ENCODE measurements around the gene CEACAM7.
A peak's percentile ranks its signal among the peaks of the same experiment; 100 is the strongest.

Gene CEACAM7

GRCh38 chr19:41646589-41647204 lies 41.4 kb downstream of the CEACAM7 start:
- peak; percentile 23 for DNase-seq

GRCh38 chr19:41641879-41642485 lies 46.1 kb downstream of the CEACAM7 start:
- DNase-seq = peak; percentile 78

GRCh38 chr19:41638641-41639081 lies 49.4 kb downstream of the CEACAM7 start:
- no peak for DNase-seq

GRCh38 chr19:41637484-41637883 lies 50.6 kb downstream of the CEACAM7 start:
- DNase-seq = no peak

GRCh38 chr19:41627966-41628675 lies 59.9 kb downstream of the CEACAM7 start:
- DNase-seq = no peak

- no peak for DNase-seq
Measured at GRCh38 chr19:41626877-41627276, 61.2 kb downstream of the CEACAM7 start, which contains the start of gene CEACAM4. Gene CEACAM4 (minus strand): TSS chr19:41627074. CDS start chr19:41626963, 111 bp downstream.

- no peak for DNase-seq
Measured at GRCh38 chr19:41626278-41626677, 61.8 kb downstream of the CEACAM7 start.

GRCh38 chr19:41624937-41625336 lies 63.1 kb downstream of the CEACAM7 start:
- DNase-seq = no peak

- DNase-seq = no peak
Measured at GRCh38 chr19:41624515-41624914, 63.6 kb downstream of the CEACAM7 start.

GRCh38 chr19:41623360-41623759 lies 64.7 kb downstream of the CEACAM7 start:
- DNase-seq = no peak
